Measurements from ENCODE around the gene MNAT1. TPM values are rescaled to one million over a fixed set of nuclear protein-coding genes. Genes with fewer than 3 reads are reported as not detected.

MNAT1 gene
- polyA plus RNA-seq, 3 donors = 4.1 to 5.8 (median 4.5) TPM

GRCh38 chr14:60893911-60894310 lies 159.3 kb downstream of the MNAT1 start:
- no peaks in the 10 kb centered on the region for H3K79me2 ChIP-seq (ENCODE audit: insufficient read depth, low read length)
- Mint-ChIP-seq H3K4me3 (no peak overlapping the region), H3K36me3 (no peaks in the 10 kb centered on the region), H3K9me3 (peaks cover 0 to 10% (median 4%) of the 10 kb centered on the region in 7 donors), H3K27me3 (ENCODE audit: low read depth in 3 of 3) (no peaks in the 10 kb centered on the region), H3K4me1 (no peaks in the 10 kb centered on the region), H3K27ac (no peak overlapping the region)
- no peaks in the 10 kb centered on the region for H4K20me1 ChIP-seq (ENCODE audit: insufficient read depth, low read length)
- WGBS (ENCODE audit: insufficient coverage) = no CpG with 5 or more reads among the region's 3 CpGs
- no peaks in the 10 kb centered on the region for H3K27me3 ChIP-seq (ENCODE audit: control insufficient read depth in 2 of 2, insufficient read depth in 2 of 2, low read length in 2 of 2)
- H3K4me1 ChIP-seq (ENCODE audit: control insufficient read depth in 1 of 2, insufficient read depth in 2 of 2, low read length in 2 of 2) = no peaks in the 10 kb centered on the region
- no peaks in the 10 kb centered on the region for H3K36me3 ChIP-seq (replicated peaks in 1 of 2; ENCODE audit: control insufficient read depth in 1 of 2, insufficient read depth in 2 of 2, low read length in 2 of 2)
- H3K27ac ChIP-seq (ENCODE audit: low read depth in 1 of 2, low read length in 2 of 2) = no peak overlapping the region
- peaks cover 0 to 3% of the 10 kb centered on the region in 2 donors for H3K9me3 ChIP-seq (replicated peaks in 1 of 2; ENCODE audit: control insufficient read depth in 1 of 2, insufficient read depth in 1 of 2, low read length in 2 of 2)
- no peak overlapping the region for H3K4me3 ChIP-seq (replicated peaks in 1 of 3; ENCODE audit: low read depth in 2 of 3, low read length in 3 of 3)
- no peak overlapping the region for H2AFZ ChIP-seq (ENCODE audit: insufficient read depth, low read depth, low read length, poor library complexity, severe bottlenecking)
- DNase-seq = no peak
- TF ChIP-seq, protein P1, sequence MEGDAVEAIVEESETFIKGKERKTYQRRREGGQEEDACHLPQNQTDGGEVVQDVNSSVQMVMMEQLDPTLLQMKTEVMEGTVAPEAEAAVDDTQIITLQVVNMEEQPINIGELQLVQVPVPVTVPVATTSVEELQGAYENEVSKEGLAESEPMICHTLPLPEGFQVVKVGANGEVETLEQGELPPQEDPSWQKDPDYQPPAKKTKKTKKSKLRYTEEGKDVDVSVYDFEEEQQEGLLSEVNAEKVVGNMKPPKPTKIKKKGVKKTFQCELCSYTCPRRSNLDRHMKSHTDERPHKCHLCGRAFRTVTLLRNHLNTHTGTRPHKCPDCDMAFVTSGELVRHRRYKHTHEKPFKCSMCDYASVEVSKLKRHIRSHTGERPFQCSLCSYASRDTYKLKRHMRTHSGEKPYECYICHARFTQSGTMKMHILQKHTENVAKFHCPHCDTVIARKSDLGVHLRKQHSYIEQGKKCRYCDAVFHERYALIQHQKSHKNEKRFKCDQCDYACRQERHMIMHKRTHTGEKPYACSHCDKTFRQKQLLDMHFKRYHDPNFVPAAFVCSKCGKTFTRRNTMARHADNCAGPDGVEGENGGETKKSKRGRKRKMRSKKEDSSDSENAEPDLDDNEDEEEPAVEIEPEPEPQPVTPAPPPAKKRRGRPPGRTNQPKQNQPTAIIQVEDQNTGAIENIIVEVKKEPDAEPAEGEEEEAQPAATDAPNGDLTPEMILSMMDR (IDR thresholded peaks at IDR 0.05) = no peak
- H3K4me2 ChIP-seq (replicated peaks; ENCODE audit: extremely low read depth, low read length, poor library complexity, severe bottlenecking) = no peak overlapping the region
- H3K9ac ChIP-seq (ENCODE audit: insufficient read depth, low read length, poor library complexity, severe bottlenecking) = no peak overlapping the region
- intact Hi-C loops (cut with micrococcal nuclease) = no loop called here

GRCh38 chr14:60904381-60904780 lies 169.8 kb downstream of the MNAT1 start:
- H3K27ac Mint-ChIP-seq = no peak overlapping the region
- H3K36me3 Mint-ChIP-seq = no peaks in the 10 kb centered on the region
- Histone ChIP-seq H3K9ac (ENCODE audit: insufficient read depth, low read length, poor library complexity, severe bottlenecking) (no peak overlapping the region), H3K4me2 (replicated peaks; ENCODE audit: extremely low read depth, low read length, poor library complexity, severe bottlenecking) (no peak overlapping the region), H3K4me3 (replicated peaks in 1 of 3; ENCODE audit: low read depth in 2 of 3, low read length in 3 of 3) (no peak overlapping the region), H3K79me2 (ENCODE audit: insufficient read depth, low read length) (no peaks in the 10 kb centered on the region), H3K9me3 (replicated peaks in 1 of 2; ENCODE audit: control insufficient read depth in 1 of 2, insufficient read depth in 1 of 2, low read length in 2 of 2) (no peaks in the 10 kb centered on the region), H3K27ac (ENCODE audit: low read depth in 1 of 2, low read length in 2 of 2) (no peak overlapping the region), H4K20me1 (ENCODE audit: insufficient read depth, low read length) (no peaks in the 10 kb centered on the region), H2AFZ (ENCODE audit: insufficient read depth, low read depth, low read length, poor library complexity, severe bottlenecking) (no peak overlapping the region), H3K4me1 (ENCODE audit: control insufficient read depth in 1 of 2, insufficient read depth in 2 of 2, low read length in 2 of 2) (no peaks in the 10 kb centered on the region), H3K36me3 (replicated peaks in 1 of 2; ENCODE audit: control insufficient read depth in 1 of 2, insufficient read depth in 2 of 2, low read length in 2 of 2) (no peaks in the 10 kb centered on the region), H3K27me3 (ENCODE audit: control insufficient read depth in 2 of 2, insufficient read depth in 2 of 2, low read length in 2 of 2) (no peaks in the 10 kb centered on the region)
- TF ChIP-seq, protein P1 (IDR thresholded peaks at IDR 0.05) = no peak
- no peaks in the 10 kb centered on the region for H3K27me3 Mint-ChIP-seq (ENCODE audit: low read depth in 3 of 3)
- no peak for DNase-seq
- H3K9me3 Mint-ChIP-seq = peaks cover 0 to 8% (median 2%) of the 10 kb centered on the region in 7 donors
- no peak overlapping the region for H3K4me3 Mint-ChIP-seq
- intact Hi-C loops (cut with micrococcal nuclease) = no loop called here
- peaks cover 3% of the 10 kb centered on the region for H3K4me1 Mint-ChIP-seq

Data from CD14-positive monocyte (primary cell).